Ishikawa (cell line): ENCODE data around the gene UPK2.
A peak's percentile ranks its signal among the peaks of the same experiment; 100 is the strongest.

Source experiments
- CEBPB ChIP-seq: IDR thresholded peaks from 2 replicates; pipeline ENCODE4 v1.6.1; 2012
- CREB1 ChIP-seq: IDR thresholded peaks from 2 replicates; pipeline ENCODE4 v1.6.1; 2012; ENCODE audit warnings: low read depth
- EP300 ChIP-seq: IDR thresholded peaks from 2 replicates; pipeline ENCODE4 v1.6.1; 2012; ENCODE audit warnings: borderline replicate concordance
- FOXM1 ChIP-seq: IDR thresholded peaks from 2 replicates; pipeline ENCODE4 v1.6.1; 2012; ENCODE audit warnings: low read depth, borderline replicate concordance
- RAD21 ChIP-seq: IDR thresholded peaks from 2 replicates; pipeline ENCODE4 v1.6.1; 2012; ENCODE audit warnings: low read depth
- TEAD4 ChIP-seq: IDR thresholded peaks from 2 replicates; pipeline ENCODE4 v1.6.1; 2012
- YY1 ChIP-seq: IDR thresholded peaks from 2 replicates; pipeline ENCODE4 v1.6.1; 2012; ENCODE audit warnings: low read depth
- ZBTB7A ChIP-seq: IDR thresholded peaks from 2 replicates; pipeline ENCODE4 v1.6.1; 2012; ENCODE audit warnings: low read depth
- TF ChIP-seq, protein P1 (sequence below): IDR thresholded peaks from 2 replicates; pipeline ENCODE4 v1.6.1; 2012
- TF ChIP-seq, protein P2 (sequence below): IDR thresholded peaks from 2 replicates; pipeline ENCODE4 v1.6.1; 2012; ENCODE audit warnings: low read depth, mild to moderate bottlenecking

DNA sequence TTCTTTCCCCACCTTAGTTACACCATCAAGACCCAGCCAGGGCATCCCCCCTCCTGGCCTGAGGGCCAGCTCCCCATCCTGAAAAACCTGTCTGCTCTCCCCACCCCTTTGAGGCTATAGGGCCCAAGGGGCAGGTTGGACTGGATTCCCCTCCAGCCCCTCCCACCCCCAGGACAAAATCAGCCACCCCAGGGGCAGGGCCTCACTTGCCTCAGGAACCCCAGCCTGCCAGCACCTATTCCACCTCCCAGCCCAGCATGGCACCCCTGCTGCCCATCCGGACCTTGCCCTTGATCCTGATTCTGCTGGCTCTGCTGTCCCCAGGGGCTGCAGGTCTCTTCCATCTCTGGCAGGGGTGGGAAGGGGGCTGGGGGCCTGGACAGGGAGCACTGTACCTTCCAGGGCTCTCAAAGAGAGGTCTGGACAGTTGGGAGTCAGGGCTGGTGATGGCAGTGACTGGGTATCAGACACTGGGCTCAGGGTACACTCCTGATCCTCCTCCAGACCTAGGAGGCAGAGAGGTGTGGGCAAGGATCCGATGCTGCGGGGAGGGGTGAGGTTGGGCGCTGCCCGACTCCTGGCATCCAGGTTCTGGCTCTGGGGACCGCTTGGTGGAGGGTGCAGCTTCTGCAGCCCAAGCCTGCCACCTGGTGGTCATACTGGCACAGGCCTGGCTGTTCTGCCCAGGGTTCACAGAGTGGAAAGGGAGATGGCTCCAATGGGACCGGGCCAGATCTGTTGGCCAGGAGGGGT, at the start of gene UPK2:
- TF ChIP-seq, protein P1, sequence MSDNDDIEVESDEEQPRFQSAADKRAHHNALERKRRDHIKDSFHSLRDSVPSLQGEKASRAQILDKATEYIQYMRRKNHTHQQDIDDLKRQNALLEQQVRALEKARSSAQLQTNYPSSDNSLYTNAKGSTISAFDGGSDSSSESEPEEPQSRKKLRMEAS = no peak
- no peak for TF ChIP-seq CEBPB
- TF ChIP-seq RAD21 = peak; percentile 99
- TF ChIP-seq TEAD4 = peak; percentile 31; the same call in 1 of the 2 replicates
- TF ChIP-seq FOXM1 = no peak
- no peak for TF ChIP-seq EP300
- no peak for TF ChIP-seq ZBTB7A
- TF ChIP-seq YY1 = 0 out of 2 replicates have a peak, but pooled peaks have one; percentile 17
- TF ChIP-seq CREB1 = no peak
- TF ChIP-seq, protein P2, sequence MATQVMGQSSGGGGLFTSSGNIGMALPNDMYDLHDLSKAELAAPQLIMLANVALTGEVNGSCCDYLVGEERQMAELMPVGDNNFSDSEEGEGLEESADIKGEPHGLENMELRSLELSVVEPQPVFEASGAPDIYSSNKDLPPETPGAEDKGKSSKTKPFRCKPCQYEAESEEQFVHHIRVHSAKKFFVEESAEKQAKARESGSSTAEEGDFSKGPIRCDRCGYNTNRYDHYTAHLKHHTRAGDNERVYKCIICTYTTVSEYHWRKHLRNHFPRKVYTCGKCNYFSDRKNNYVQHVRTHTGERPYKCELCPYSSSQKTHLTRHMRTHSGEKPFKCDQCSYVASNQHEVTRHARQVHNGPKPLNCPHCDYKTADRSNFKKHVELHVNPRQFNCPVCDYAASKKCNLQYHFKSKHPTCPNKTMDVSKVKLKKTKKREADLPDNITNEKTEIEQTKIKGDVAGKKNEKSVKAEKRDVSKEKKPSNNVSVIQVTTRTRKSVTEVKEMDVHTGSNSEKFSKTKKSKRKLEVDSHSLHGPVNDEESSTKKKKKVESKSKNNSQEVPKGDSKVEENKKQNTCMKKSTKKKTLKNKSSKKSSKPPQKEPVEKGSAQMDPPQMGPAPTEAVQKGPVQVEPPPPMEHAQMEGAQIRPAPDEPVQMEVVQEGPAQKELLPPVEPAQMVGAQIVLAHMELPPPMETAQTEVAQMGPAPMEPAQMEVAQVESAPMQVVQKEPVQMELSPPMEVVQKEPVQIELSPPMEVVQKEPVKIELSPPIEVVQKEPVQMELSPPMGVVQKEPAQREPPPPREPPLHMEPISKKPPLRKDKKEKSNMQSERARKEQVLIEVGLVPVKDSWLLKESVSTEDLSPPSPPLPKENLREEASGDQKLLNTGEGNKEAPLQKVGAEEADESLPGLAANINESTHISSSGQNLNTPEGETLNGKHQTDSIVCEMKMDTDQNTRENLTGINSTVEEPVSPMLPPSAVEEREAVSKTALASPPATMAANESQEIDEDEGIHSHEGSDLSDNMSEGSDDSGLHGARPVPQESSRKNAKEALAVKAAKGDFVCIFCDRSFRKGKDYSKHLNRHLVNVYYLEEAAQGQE = no peak
